Fibroblast of lung (primary cell): ENCODE data around the gene PCK2.

Source experiments
- CTCF ChIP-seq, 2 donors: IDR thresholded peaks in 1 of 2; conservative IDR thresholded peaks in 1 of 2; 1 replicate in 1 of 2; 2 replicates in 1 of 2; pipeline ENCODE4 v1.5.1; 2011 to 2012; ENCODE audit warnings: low read length in 2 of 2, control low read depth in 1 of 2, inconsistent platforms in 1 of 2, low read depth in 1 of 2, mild to moderate bottlenecking in 1 of 2
- EZH2 ChIP-seq: IDR thresholded peaks from 2 replicates; pipeline ENCODE4 v1.5.1; 2012; ENCODE audit warnings: low read length, control low read depth, mild to moderate bottlenecking; ENCODE audit errors: missing control alignments

DNA sequence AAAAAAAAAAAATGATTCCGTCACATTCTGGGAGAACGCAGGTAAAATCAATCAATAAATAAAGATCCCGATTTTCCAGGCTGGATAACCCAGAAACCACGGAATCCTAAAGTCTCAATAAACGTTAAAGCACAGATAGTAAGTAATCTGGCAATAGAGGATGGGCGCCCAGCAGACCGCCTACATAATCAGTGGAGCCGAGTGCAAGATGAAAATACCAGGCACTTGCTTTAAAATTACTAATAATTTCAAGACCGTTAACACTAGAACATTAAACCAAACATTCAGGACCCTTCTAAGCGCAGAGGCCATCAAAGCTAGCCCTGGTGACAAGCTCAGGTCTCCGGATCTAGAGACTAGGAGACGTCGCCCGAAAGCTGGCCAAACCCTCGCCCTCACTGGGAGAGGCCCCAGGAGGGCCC is 19.3 kb downstream of the PCK2 start:
- TF ChIP-seq CTCF (conservative IDR thresholded peaks at IDR 0.05 in 1 of 2, IDR thresholded peaks at IDR 0.05 in 1 of 2; ENCODE audit: low read depth in 1 of 2, low read length in 2 of 2) (no peak), EZH2 (no peak)
